NT2/D1 (cell line): Measurements from ENCODE around the gene CCR2.

Experiments used
- DNase-seq: peaks from one replicate; pipeline ENCODE4 v3.0.0-alpha.2; 2011; ENCODE audit warnings: low read depth, low spot score
- H3K27me3 ChIP-seq: 2 replicates; pipeline ENCODE4 v1.6.0; 2011; ENCODE audit warnings: mild to moderate bottlenecking; ENCODE audit not compliant: insufficient read length, insufficient read depth
- H3K36me3 ChIP-seq: 2 replicates; pipeline ENCODE4 v1.6.1; 2011; ENCODE audit warnings: mild to moderate bottlenecking, low read length, mixed read lengths; ENCODE audit not compliant: insufficient read depth, insufficient read length
- H3K4me1 ChIP-seq: 2 replicates; pipeline ENCODE4 v1.5.1; 2011; ENCODE audit not compliant: insufficient read depth, insufficient read length
- H3K4me3 ChIP-seq: 2 replicates; pipeline ENCODE4 v1.5.1; 2011; ENCODE audit warnings: low read depth; ENCODE audit not compliant: insufficient read length
- H3K9ac ChIP-seq: 2 replicates; pipeline ENCODE4 v1.6.0; 2011; ENCODE audit warnings: low read depth; ENCODE audit not compliant: insufficient read length
- H3K9me3 ChIP-seq: 2 replicates; pipeline ENCODE4 v1.5.1; 2011; ENCODE audit warnings: mild to moderate bottlenecking, low read length; ENCODE audit not compliant: insufficient read depth
- SUZ12 ChIP-seq: IDR thresholded peaks from 2 replicates; pipeline ENCODE4 v1.6.1; 2011; ENCODE audit not compliant: insufficient read length, insufficient read depth; ENCODE audit errors: extremely low read depth
- YY1 ChIP-seq: IDR thresholded peaks from 2 replicates; pipeline ENCODE4 v1.6.1; 2011; ENCODE audit not compliant: insufficient read length, insufficient read depth
- ZNF274 ChIP-seq: IDR thresholded peaks from 2 replicates; pipeline ENCODE4 v1.6.1; 2011; ENCODE audit warnings: mild to moderate bottlenecking, low read depth, low read length

The CCR2 gene

GRCh38 chr3:46365041-46365440, 11.1 kb downstream of the CCR2 start:
- no peak overlapping the region for H3K4me3 ChIP-seq
- no peaks in the 10 kb centered on the region for H3K4me1 ChIP-seq
- no peaks in the 10 kb centered on the region for H3K27me3 ChIP-seq
- H3K36me3 ChIP-seq: no peaks in the 10 kb centered on the region
- no peak for TF ChIP-seq ZNF274
- TF ChIP-seq SUZ12: no peak
- no peak for TF ChIP-seq YY1
- DNase-seq: no peak
- no peak overlapping the region for H3K9ac ChIP-seq
- H3K9me3 ChIP-seq: no peaks in the 10 kb centered on the region

GRCh38 chr3:46365737-46366524, 12.0 kb downstream of the CCR2 start:
- H3K36me3 ChIP-seq: no peaks in the 10 kb centered on the region
- TF ChIP-seq SUZ12 (no peak), YY1 (no peak), ZNF274 (no peak)
- no peaks in the 10 kb centered on the region for H3K27me3 ChIP-seq
- H3K4me3 ChIP-seq: no peak overlapping the region
- no peak for DNase-seq
- no peak overlapping the region for H3K9ac ChIP-seq
- no peaks in the 10 kb centered on the region for H3K9me3 ChIP-seq
- H3K4me1 ChIP-seq: no peaks in the 10 kb centered on the region

GRCh38 chr3:46367811-46368210, 13.9 kb downstream of the CCR2 start:
- no peaks in the 10 kb centered on the region for H3K9me3 ChIP-seq
- H3K9ac ChIP-seq: no peak overlapping the region
- H3K36me3 ChIP-seq: no peaks in the 10 kb centered on the region
- no peaks in the 10 kb centered on the region for H3K27me3 ChIP-seq
- no peaks in the 10 kb centered on the region for H3K4me1 ChIP-seq
- TF ChIP-seq ZNF274 (no peak), SUZ12 (no peak), YY1 (no peak)
- DNase-seq: no peak
- no peak overlapping the region for H3K4me3 ChIP-seq

GRCh38 chr3:46368569-46368968, 14.7 kb downstream of the CCR2 start:
- no peaks in the 10 kb centered on the region for H3K27me3 ChIP-seq
- H3K36me3 ChIP-seq: no peaks in the 10 kb centered on the region
- DNase-seq: peak; percentile 63
- TF ChIP-seq SUZ12: no peak
- H3K4me3 ChIP-seq: no peak overlapping the region
- H3K9me3 ChIP-seq: no peaks in the 10 kb centered on the region
- no peaks in the 10 kb centered on the region for H3K4me1 ChIP-seq
- no peak overlapping the region for H3K9ac ChIP-seq

GRCh38 chr3:46369151-46369550, 15.2 kb downstream of the CCR2 start:
- Histone ChIP-seq H3K36me3 (no peaks in the 10 kb centered on the region), H3K9me3 (no peaks in the 10 kb centered on the region), H3K27me3 (no peaks in the 10 kb centered on the region), H3K9ac (no peak overlapping the region), H3K4me1 (no peaks in the 10 kb centered on the region), H3K4me3 (no peak overlapping the region)
- TF ChIP-seq SUZ12 (no peak), ZNF274 (no peak), YY1 (no peak)
- no peak for DNase-seq

GRCh38 chr3:46369675-46370132, 15.8 kb downstream of the CCR2 start:
- TF ChIP-seq YY1 (no peak), ZNF274 (no peak), SUZ12 (no peak)
- DNase-seq: no peak
- Histone ChIP-seq H3K9ac (no peak overlapping the region), H3K9me3 (no peaks in the 10 kb centered on the region), H3K27me3 (no peaks in the 10 kb centered on the region), H3K4me1 (no peaks in the 10 kb centered on the region), H3K36me3 (no peaks in the 10 kb centered on the region), H3K4me3 (no peak overlapping the region)

- Histone ChIP-seq H3K9ac (no peak within 1 kb of the TSS), H3K4me3 (no peak within 1 kb of the TSS), H3K4me1 (no peaks in the 10 kb centered on the region), H3K36me3 (no peaks in the 10 kb centered on the region), H3K9me3 (no peaks in the 10 kb centered on the region), H3K27me3 (no peaks in the 10 kb centered on the region)
- DNase-seq: no peak
- TF ChIP-seq YY1 (no peak), SUZ12 (no peak), ZNF274 (no peak)
These were observed 17.1 kb downstream of the CCR2 start, which contains the start of gene CCR5 for GRCh38 chr3:46370839-46371518. Gene CCR5, plus strand, starts transcription at chr3:46370946. Its CDS starts 1,957 bp downstream, at chr3:46372903.
